GM21447 (cell line): ENCODE measurements around the gene NAPB.
"Not testable (repeated sequence)": the region's sequence is repeated elsewhere in the genome, so short reads cannot be mapped to it uniquely, and the experiment has no call there.

Experiments used
- ATAC-seq: cut with Tn5 transposase; IDR thresholded peaks from one replicate; pipeline ENCODE4 v1.9.1; 2021; ENCODE audit not compliant: unreplicated experiment

Gene NAPB

DNA sequence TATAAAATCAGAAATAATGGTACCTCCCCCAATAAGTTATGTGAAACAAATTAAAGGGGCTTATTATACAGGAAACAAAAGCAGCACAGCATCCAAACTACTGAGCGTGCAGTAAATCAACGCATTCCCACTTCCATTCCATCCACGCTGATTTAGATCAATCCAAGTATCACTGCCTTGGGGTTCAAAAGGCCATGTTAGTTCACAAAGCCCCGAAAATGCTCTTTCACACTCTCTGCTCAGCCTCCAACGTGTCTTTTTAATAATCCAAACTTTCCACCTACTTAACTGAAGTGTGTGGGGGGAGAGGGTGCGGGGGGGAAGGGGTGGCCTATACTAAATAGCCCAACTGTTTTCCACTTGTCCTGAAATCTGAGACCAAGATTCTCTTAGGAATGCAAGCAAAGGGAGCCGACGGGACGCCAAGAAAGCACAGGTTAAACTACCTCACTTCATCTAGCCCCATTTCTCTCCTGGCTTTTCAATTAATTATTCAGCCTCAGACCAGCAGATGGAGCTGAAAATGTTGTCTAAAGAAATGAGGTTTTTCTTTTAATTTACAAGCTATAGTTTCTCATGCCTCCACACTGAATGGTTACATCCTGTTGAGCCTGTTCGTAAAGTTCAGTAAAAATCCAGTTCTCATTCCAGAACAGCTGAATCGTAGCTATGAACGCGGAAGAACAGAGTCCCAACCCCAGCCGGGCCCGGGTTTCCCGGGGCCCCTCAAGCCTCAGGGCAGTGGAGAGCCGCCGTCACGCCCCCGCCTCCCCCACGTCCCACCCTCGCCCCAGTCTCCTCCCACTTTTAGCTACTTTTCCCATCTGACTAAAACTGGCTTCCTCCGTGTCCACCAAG, 71.7 kb downstream of the NAPB start:
- ATAC-seq, result peak; percentile 43

DNA sequence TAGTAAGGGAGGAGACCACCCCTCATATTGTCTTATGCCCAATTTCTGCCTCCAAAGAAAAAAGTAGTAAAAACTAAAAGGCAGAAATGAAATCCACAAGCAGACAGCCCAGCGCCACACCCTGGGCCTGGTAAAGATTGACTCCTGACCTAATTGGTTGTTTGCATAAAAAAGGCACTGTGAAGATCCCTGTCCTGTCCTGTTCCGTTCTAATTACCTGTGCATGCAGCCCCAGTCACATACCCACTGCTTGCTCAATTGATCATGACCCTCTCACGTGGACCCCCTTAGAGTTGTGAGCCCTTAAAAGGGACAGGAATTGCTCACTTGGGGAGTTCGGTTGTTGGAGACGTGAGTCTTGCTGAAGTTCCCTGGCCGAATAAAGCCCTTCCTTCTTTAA, 72.8 kb downstream of the NAPB start:
- not testable (repeated sequence) for ATAC-seq

DNA sequence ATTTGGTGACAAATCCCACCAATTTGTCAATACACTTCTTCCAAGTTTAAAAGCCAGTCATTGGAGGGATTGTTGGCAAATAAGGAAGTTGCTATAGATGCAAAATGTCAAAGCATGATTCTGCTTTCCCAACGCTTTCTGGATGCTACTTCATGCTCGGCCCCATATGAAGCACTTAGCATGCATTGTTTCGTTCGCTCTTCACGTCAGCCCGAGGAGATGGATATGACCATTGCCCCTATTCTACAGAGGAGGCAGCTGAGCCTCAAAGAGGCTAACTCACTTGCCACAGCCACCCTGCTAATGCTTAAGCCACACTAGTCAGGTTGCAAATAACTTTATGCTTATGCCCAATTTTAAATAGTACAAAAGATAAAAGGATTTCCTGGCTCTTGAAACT, 73.5 kb downstream of the NAPB start:
- ATAC-seq, result no peak

DNA sequence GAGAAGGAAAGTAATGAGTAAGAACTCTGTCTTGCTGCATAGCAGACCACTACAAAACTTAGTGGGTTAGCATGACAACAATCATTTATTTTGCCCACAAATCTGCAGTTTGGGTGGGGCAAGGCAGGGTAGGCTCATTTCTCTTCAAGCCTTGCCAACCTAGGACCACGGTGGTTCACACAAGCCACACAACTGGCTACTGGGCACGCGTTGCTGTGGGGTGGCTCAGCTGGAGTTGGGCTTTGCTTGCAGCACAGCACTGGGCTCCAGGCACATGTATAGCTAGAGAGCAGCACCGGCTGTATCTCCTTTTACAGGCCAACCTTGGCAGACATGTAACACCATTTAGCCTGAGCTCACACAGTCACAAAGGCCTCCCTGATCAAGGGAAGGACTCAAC, 75.3 kb downstream of the NAPB start:
- no peak for ATAC-seq

DNA sequence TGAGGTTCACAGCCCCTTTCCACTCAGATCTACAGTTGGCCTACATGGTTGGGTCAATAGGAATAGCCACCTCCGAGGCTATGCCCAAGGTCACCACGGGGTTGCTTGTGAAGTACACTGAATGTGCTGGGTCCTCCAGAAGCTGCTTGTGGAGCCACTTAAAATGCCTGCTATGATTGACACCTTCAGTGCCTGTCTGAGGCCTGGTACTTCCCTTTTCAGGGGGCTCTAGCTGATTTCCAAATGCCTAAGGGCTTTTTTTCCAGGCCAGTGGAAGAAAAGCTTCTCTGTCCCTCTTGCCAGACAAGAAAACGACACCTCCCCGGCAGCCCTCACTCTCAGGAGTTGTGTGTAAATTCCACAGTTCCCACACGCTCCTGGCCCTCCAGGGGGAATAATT, 77.0 kb downstream of the NAPB start:
- no peak for ATAC-seq

DNA sequence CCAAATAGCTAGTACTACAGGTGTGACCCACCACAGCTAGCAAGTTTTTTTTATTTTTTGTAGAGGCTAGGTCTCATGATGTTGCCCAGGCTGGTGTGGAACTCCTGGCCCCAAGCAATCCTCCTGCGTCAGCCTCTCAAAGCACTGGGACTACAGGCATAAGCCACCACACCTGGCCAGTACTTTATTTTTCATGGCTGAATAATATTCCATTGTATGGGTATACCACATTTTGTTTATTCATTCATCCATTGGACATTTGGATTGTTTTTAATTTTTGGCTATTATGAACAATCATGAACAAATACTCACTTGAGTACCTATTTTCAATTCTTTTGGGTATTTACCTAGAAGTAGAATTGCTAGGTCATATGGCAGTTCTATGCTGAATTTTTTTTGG, 77.7 kb downstream of the NAPB start:
- ATAC-seq, result no peak

DNA sequence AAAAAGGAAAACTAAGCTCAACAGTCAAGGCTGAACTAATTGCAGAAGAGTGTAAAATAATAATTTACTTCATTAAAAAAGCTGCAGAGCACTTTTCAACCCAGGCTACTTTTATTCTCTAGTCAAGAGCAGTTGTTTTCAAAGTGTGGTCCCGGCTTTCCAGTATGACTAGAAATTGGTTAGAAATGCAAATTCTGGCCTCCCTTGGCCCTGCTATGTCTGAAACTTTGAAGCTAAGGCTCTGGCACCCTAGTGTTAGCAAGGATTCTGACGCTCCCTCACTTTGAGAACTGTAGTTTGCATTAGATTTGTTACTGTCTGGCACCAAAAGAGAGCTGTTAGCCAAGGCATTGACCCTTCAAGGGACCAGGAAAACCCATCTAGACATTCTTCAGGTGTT, 80.2 kb downstream of the NAPB start:
- no peak for ATAC-seq

DNA sequence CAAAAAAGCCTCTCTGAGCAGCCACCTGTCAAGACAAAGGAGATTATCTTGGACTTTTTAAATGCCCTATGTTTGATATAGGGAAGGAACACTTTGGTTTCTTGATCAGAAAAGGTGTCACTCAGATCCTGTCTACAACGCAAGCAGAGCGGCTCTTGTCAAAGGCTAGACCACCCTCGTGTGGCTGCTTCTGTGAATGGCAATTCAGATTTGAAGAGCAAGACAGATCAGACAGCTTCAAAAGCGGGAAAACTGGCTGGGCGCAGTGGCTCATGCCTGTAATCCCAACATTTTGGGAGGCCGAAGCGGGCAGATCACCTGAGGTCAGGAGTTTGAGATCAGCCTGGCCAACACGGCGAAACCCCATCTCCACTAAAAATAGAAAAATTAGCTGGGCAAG, 80.8 kb downstream of the NAPB start:
- ATAC-seq, result no peak

DNA sequence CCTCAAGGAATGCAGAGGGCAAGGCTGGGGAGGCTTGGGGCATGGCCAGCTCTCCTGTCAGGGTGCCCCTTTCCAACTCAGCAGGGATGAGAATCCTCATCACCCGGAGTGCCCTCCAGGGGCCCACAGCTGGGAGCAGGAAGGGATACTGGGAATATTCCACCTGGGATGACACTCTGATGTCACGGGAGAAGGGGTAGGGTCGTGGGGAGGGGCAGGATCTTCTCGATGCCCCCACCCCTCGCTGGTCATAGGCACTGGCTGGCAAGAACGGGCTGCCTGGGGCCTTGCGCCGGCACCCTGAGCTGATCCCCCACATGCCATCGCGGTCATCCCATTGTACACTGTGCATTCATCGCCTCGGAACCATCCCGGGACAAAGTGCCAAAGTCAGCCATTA, 81.3 kb downstream of the NAPB start:
- ATAC-seq, result no peak

DNA sequence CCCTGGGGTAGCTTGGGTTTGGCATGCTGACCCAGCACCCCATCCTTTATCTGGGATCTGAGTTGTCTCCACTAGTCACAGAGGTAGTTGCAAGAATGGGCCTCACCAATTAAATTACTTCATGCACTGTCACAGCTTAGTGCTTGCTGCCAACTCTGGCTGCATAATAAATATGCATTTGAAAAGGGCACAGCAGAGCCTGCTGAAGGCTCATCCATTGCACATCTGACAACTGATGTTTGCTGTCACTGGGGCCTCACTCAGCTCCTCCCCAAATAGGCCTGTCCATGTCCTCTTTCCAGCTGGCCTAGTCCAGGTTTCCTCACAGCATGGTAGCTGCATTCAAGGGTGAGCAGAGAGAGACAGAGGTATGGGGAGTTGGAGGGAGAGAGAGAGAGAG, 84.0 kb downstream of the NAPB start:
- no peak for ATAC-seq

DNA sequence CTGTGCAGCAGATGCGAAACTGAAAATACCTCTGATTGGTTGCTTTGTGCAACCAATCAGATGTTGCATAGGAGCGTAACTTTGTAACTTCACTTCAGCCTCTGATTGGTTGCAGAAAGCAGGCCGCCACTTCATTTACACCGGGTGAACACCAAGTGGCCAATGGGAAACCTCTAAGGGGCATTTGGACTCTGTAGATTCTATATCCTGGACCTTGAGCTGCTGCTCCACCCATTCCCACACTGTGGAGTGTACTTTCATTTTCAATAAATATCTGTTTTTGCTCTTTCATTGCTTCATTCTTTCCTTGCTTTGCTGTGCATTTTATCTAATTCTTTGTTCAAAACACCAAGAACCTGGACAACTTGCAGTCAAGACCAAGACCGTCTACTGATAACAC, 84.8 kb downstream of the NAPB start:
- ATAC-seq, result no peak

DNA sequence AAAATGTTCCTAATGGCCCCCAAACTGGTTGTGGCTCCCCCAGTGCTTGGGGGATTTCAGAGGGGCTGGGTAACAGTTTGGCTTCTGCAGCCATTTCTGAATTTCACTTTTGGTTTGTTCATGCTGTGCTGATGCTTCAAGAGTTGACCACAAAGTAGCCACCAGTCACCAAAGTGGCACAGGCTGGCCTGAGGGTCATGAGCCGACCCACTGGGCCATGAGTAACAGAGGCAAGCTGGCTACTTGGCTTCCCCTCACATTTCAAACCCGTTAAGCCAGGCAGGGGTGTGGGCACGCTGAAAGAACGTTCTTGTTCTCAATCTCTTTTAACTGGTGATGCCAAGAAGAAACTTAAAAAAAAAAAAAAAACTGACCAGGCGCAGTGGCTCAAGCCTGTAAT, 85.8 kb downstream of the NAPB start:
- no peak for ATAC-seq

DNA sequence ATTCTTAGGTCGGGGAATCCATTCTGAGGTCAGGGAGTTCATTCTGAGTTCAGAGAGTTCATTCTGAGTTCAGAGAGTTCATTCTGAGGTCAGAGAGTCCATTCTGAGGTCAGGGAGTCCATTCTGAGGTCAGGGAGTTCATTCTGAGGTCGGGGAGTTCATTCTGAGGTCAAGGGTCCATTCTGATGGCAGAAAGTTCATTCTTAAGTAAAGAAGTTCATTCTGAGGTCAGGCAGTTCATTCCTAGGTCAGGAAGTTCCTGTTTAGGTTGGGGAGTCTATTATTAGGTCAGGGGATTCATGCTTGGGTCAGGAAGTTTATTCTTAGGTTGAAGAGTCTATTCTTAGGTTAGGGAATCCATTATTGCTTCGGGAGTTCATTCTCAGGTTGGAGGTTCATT, 87.2 kb downstream of the NAPB start:
- ATAC-seq, result no peak

DNA sequence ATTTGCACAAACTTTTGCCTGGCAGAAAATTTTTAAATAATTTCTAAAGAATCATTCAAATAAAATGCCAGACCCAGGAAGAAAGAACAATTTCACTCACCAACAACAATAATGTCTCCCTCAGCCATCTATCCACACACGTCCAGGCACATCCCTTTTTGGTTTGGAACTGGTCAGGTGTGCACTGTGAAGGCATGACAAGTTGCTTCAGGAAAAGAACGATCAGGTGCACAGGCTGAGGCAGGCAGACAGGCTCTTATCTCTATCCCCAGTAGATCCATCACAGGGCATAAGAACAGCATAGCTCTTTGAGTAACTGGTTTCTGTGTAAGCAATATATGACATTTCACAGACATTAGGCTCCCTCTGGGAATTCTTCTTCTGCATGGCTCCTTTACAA, 88.8 kb downstream of the NAPB start:
- ATAC-seq, result no peak

DNA sequence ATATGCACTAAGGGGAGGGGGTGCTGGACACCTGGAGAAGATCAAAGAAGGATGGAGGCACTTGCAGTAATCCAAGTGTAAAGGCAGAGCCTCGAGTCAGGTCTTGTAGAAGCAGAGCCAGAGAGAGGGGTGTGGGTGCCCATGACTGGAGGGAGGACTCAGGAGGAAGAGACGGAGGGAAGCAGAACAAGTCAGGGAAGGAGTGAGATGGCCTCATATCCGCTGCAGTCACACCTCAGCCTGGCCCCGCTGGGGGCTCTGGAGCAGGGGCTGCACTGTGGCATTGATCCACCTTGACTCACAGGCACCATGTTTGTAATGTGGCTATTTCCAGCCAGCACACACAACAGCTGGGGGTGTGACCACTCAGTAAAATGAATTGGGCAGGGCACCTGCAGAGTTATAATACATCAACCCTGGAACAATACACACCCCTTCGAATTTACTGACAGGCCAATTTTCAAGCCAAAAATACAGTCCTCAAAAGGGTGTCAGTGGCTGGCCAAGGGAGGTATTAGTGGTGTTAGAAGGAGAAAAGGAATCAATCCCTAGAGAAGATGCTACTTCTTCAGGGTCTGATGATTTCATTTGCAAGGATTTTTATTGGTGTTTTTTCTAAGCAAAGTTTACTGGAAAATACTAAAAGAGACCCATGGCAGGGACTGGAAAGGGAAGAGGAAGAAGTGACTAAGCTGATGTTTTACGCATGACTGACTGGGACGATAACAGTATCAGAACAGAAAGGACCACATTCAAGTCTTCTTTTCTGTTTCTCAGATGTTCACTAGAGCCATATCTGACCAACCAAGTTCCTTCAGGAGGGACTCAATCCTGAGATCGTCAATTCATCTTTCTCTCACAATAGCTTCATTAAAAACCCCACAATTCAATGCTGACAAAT, 89.6 kb downstream of the NAPB start:
- ATAC-seq, result no peak

DNA sequence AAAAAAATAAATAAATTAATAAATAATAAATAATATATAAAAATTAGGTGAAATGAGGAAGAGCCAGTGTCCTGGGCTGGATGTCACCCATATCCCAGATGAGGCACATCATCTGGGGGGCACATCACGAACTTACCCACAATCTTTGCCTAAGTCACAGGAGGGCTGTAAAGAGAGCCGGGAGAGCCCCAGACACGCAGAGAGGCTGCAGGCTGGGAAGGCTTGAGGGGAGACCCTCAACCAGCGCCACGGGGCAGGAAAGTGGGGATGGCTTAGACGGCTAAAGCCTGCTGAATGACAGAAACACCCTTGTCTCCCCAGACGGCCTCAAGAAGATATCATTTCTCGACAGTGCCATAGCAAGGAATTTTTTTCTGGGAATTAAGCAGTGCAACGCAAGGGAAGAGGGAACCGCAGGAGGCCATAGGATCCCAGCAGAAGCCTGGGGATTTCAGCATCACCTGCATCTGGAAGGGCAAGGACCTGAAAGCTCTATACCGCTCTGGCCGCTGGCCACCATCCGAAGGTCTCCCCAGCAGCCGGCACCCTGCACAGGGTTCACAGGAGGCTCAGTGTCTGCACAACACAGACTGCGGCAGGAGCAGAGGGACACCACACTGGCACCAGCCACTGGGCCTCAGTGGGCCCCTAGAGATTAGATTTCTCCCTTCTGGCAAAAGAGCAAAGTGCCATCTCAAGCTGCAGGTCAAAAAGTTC, 93.5 kb downstream of the NAPB start:
- ATAC-seq, result no peak

DNA sequence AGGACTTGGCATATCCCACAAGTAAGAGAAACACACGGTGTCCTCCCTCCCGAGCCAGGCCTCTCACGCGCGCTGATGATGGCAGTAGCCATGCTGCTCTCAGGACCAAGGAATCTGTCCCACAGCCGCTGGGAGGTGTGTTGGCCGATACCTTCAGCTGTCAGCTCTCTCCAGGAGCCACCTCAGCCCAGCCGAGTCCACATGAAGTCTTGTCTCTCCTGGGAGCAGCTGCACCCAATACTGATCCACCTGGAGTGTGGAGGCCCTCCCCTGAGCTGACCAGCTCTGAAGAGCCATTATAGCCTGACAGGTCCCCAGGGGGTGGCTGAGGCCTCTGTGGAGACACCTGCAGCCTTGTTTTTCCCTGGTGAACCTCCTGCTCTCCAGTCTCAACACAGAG, 94.5 kb downstream of the NAPB start:
- ATAC-seq, result no peak

DNA sequence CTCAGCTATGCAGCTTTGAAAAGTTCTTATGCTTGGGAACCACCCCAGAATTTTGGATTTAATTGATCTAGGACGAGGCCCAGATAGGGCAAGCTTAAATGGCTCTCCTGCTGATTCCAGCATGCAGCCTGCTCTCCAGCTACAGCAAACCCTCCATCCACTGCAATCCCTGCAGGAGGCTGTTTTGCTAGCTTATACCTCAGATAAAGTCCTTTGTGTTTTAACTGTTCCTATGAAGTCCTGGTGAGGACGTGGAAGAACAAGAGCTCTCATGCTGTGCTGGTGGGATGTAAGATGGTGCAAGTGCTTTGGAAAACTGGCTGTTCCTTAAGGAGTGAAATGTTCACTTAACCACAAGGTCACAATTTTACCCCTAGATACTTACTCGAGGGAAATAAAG, 96.2 kb downstream of the NAPB start:
- ATAC-seq, result no peak
